OCI-LY1 (cell line): ENCODE data around the gene IQCN.

ENCODE experiments used
- H2AFZ ChIP-seq: fragments of 200-600 bp; sonication (generic), shearing (Covaris generic); 2 replicates; pipeline ENCODE4 v1.6.0; 2014; ENCODE audit warnings: antibody characterized with exemption, mild to moderate bottlenecking, low read length
- H3F3A ChIP-seq: fragments of 200-600 bp; sonication (generic), shearing (Covaris generic); 2 replicates; pipeline ENCODE4 v1.6.0; 2014; ENCODE audit warnings: mild to moderate bottlenecking, antibody characterized with exemption, low read length, moderate library complexity; ENCODE audit not compliant: insufficient read depth
- H3K27ac ChIP-seq: fragments of 200-600 bp; sonication (generic); 2 replicates; pipeline ENCODE4 v1.5.1; 2014; ENCODE audit warnings: low read length, mixed run types, mild to moderate bottlenecking, low read depth; ENCODE audit not compliant: poor library complexity, severe bottlenecking
- H3K27me3 ChIP-seq: fragments of 200-600 bp; sonication (generic); 2 replicates; pipeline ENCODE4 v1.6.0; 2014; ENCODE audit warnings: antibody characterized with exemption, mild to moderate bottlenecking, low read length, moderate library complexity; ENCODE audit not compliant: insufficient read depth
- H3K36me3 ChIP-seq: fragments of 200-600 bp; sonication (generic); 2 replicates; pipeline ENCODE4 v1.6.1; 2014; ENCODE audit warnings: mild to moderate bottlenecking, antibody characterized with exemption, low read length, moderate library complexity, mixed read lengths; ENCODE audit not compliant: insufficient read depth
- H3K4me1 ChIP-seq: fragments of 200-600 bp; sonication (generic); 2 replicates; pipeline ENCODE4 v1.5.1; 2014; ENCODE audit warnings: mild to moderate bottlenecking, low read length, moderate library complexity; ENCODE audit not compliant: insufficient read depth, severe bottlenecking
- H3K4me2 ChIP-seq: fragments of 200-600 bp; sonication (generic), shearing (Covaris generic); 2 replicates; pipeline ENCODE4 v1.6.1; 2014; ENCODE audit warnings: low read length
- H3K4me3 ChIP-seq: fragments of 200-600 bp; sonication (generic); 2 replicates; pipeline ENCODE4 v1.5.1; 2014; ENCODE audit warnings: low read length, low read depth, mild to moderate bottlenecking, mixed read lengths; ENCODE audit not compliant: poor library complexity, severe bottlenecking
- H3K79me2 ChIP-seq: fragments of 200-600 bp; shearing (Covaris generic); 2 replicates; pipeline ENCODE4 v1.6.1; 2016; ENCODE audit warnings: mixed run types, low read length, mixed read lengths; ENCODE audit not compliant: insufficient read depth
- H3K9ac ChIP-seq: fragments of 200-600 bp; sonication (generic), shearing (Covaris generic); 2 replicates; pipeline ENCODE4 v1.6.1; 2014; ENCODE audit warnings: mild to moderate bottlenecking, low read length, mixed read lengths
- H3K9me2 ChIP-seq: fragments of 200-600 bp; sonication (generic), shearing (Covaris generic); 2 replicates; pipeline ENCODE4 v1.6.1; 2014; ENCODE audit warnings: low read depth, mild to moderate bottlenecking, low read length, mixed read lengths
- H3K9me3 ChIP-seq: fragments of 200-600 bp; shearing (Covaris generic); 2 replicates; pipeline ENCODE4 v1.6.1; 2014; ENCODE audit warnings: low read length, mixed read lengths
- H4K20me1 ChIP-seq: fragments of 200-600 bp; sonication (generic), shearing (Covaris generic); 2 replicates; pipeline ENCODE4 v1.6.0; 2016; ENCODE audit warnings: mild to moderate bottlenecking, low read length; ENCODE audit not compliant: insufficient read depth
- CTCF ChIP-seq: fragments of 200-600 bp; sonication (generic), shearing (Covaris generic); IDR thresholded peaks from 2 replicates; pipeline ENCODE4 v1.5.1; 2017; ENCODE audit warnings: mild to moderate bottlenecking, antibody characterized with exemption, low read length, moderate library complexity, mixed read lengths
- EZH2 ChIP-seq: fragments of 200-600 bp; sonication (generic), shearing (Covaris generic); IDR thresholded peaks from 2 replicates; pipeline ENCODE4 v1.8.0; 2017; ENCODE audit warnings: borderline replicate concordance, mixed run types, mild to moderate bottlenecking, antibody characterized with exemption, low read length, moderate library complexity, mixed read lengths

Gene IQCN

GRCh38 chr19:18298601-18299000, 24.3 kb upstream of the IQCN start:
- H3K4me3 ChIP-seq, result no peak overlapping the region
- H3K9me3 ChIP-seq, result no peaks in the 10 kb centered on the region
- H3K27me3 ChIP-seq, result peaks cover 14% of the 10 kb centered on the region; the same call in 1 of the 2 replicates
- H3K9ac ChIP-seq, result no peak overlapping the region
- H3K79me2 ChIP-seq, result no peaks in the 10 kb centered on the region
- H3K9me2 ChIP-seq, result no peaks in the 10 kb centered on the region
- H3K36me3 ChIP-seq, result no peaks in the 10 kb centered on the region
- no peak for TF ChIP-seq CTCF
- TF ChIP-seq EZH2, result no peak
- peaks cover 6% of the 10 kb centered on the region for H3K4me1 ChIP-seq
- no peaks in the 10 kb centered on the region for H3F3A ChIP-seq
- H3K4me2 ChIP-seq, result no peak overlapping the region
- H4K20me1 ChIP-seq, result no peaks in the 10 kb centered on the region
- H3K27ac ChIP-seq, result no peak overlapping the region
- no peak overlapping the region for H2AFZ ChIP-seq

- no peak overlapping the region for H3K4me2 ChIP-seq
- H3K79me2 ChIP-seq, result no peaks in the 10 kb centered on the region
- TF ChIP-seq CTCF (no peak), EZH2 (no peak)
- peaks cover 9% of the 10 kb centered on the region for H3K4me1 ChIP-seq
- H3K27me3 ChIP-seq, result peaks cover 14% of the 10 kb centered on the region; the same call in 1 of the 2 replicates
- no peaks in the 10 kb centered on the region for H3K9me3 ChIP-seq
- H3F3A ChIP-seq, result no peaks in the 10 kb centered on the region
- H3K27ac ChIP-seq, result no peak overlapping the region
- no peaks in the 10 kb centered on the region for H3K36me3 ChIP-seq
- H3K4me3 ChIP-seq, result no peak overlapping the region
- no peak overlapping the region for H2AFZ ChIP-seq
- H3K9me2 ChIP-seq, result no peaks in the 10 kb centered on the region
- H3K9ac ChIP-seq, result no peak overlapping the region
- H4K20me1 ChIP-seq, result no peaks in the 10 kb centered on the region
Observed at GRCh38 chr19:18297308-18297707, 23.1 kb upstream of the IQCN start.

GRCh38 chr19:18295034-18295451, 20.8 kb upstream of the IQCN start:
- Histone ChIP-seq H3K4me2 (no peak overlapping the region), H3K27ac (no peak overlapping the region), H2AFZ (no peak overlapping the region), H3K9ac (no peak overlapping the region), H3K79me2 (no peaks in the 10 kb centered on the region), H3K27me3 (peaks cover 14% of the 10 kb centered on the region; the same call in 1 of the 2 replicates), H3K36me3 (no peaks in the 10 kb centered on the region), H3K4me1 (peaks cover 18% of the 10 kb centered on the region), H3K4me3 (no peak overlapping the region), H3K9me3 (no peaks in the 10 kb centered on the region), H3F3A (no peaks in the 10 kb centered on the region), H3K9me2 (no peaks in the 10 kb centered on the region), H4K20me1 (no peaks in the 10 kb centered on the region)
- TF ChIP-seq EZH2 (no peak), CTCF (no peak)
